SK-N-MC (cell line): Measurements from ENCODE around the gene MSL3.

Experiments
- EZH2 ChIP-seq: fragments of 200-600 bp; sonication (generic); IDR thresholded peaks from one replicate; pipeline ENCODE4 v1.6.1; 2017; ENCODE audit warnings: antibody characterized with exemption
- FOXP2 ChIP-seq: optimal IDR thresholded peaks from 2 replicates; pipeline ENCODE3; 2011; ENCODE audit warnings: mild to moderate bottlenecking, moderate library complexity; ENCODE audit not compliant: insufficient read depth; ENCODE audit errors: extremely low read length, control extremely low read depth
- POLR2AphosphoS5 ChIP-seq: IDR thresholded peaks from 2 replicates; pipeline ENCODE4 v1.6.1; 2012; ENCODE audit warnings: mild to moderate bottlenecking, low read depth, low read length, borderline replicate concordance

GRCh38 chrX:11791537-11791936, 33.5 kb downstream of the MSL3 start:
- TF ChIP-seq EZH2 (no peak), POLR2AphosphoS5 (no peak), FOXP2 (no peak)
